ENCODE results near the gene RASSF1.

Gene RASSF1

GRCh38 chr3:50321336-50322114 is 19.1 kb downstream of the RASSF1 start:
- peak overlapping the region; percentile 97 for H3K27ac ChIP-seq
- TF ChIP-seq CTCF (conservative IDR thresholded peaks at IDR 0.05), result peak; percentile 74

GRCh38 chr3:50320853-50321335 is 19.7 kb downstream of the RASSF1 start:
- no peak for TF ChIP-seq CTCF (conservative IDR thresholded peaks at IDR 0.05)
- peak overlapping the region; percentile 97 for H3K27ac ChIP-seq

GRCh38 chr3:50319894-50320625 is 20.6 kb downstream of the RASSF1 start:
- 0 out of 2 replicates have a peak, but pooled peaks have one; percentile 8 for TF ChIP-seq CTCF (conservative IDR thresholded peaks at IDR 0.05)
- peak overlapping the region; percentile 97 for H3K27ac ChIP-seq

GRCh38 chr3:50319181-50319893 is 21.3 kb downstream of the RASSF1 start:
- TF ChIP-seq CTCF (conservative IDR thresholded peaks at IDR 0.05), result no peak
- H3K27ac ChIP-seq, result peak overlapping the region; percentile 97

- no peak for TF ChIP-seq CTCF (conservative IDR thresholded peaks at IDR 0.05)
- peak overlapping the region; percentile 97; the same call in 1 of the 2 replicates for H3K27ac ChIP-seq
These were observed 22.0 kb downstream of the RASSF1 start for GRCh38 chr3:50318615-50319014.

GRCh38 chr3:50318163-50318562 is 22.5 kb downstream of the RASSF1 start:
- no peak for TF ChIP-seq CTCF (conservative IDR thresholded peaks at IDR 0.05)
- H3K27ac ChIP-seq, result no peak overlapping the region; the same call in 1 of the 2 replicates

- TF ChIP-seq CTCF (conservative IDR thresholded peaks at IDR 0.05), result no peak
- H3K27ac ChIP-seq, result no peak overlapping the region
These were observed 23.3 kb downstream of the RASSF1 start for GRCh38 chr3:50317300-50317699.

All from VCaP (cell line).